ENCODE results near the gene MEF2D.

DNA sequence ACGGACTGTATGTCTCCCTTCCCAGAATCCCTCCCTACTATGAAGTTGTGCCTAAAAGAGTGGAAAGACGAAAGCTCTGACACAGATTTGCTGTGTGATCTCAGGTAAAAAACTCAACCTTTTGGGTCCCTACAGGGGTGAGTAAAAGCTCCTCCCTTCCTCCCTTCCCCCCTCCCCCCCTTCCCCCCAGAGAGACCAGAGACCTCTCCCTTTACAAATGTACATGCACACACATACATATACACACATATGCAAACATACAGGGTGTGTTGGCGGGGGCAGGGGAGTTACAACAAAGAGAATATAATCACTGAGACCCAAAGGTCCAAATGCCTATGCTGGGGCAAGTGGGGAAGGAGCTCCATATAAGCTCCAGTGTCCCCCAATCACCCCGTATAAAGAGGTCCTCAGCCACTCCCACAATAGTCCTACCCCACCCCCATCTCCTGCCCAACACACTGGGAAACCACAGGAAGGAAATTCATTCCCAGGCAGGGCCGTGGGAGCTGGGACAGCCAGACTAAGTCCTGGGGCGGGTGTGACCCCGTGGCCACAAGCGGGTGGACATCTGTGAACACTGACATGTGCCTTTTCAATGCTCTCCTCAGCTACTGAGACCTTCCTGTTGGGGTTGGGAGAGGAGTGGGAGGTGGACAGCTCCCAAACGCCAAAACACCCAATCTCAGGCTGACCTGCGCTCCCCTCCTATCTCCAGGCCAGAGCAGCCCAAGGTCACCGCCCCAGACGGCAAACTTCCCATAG lies 2.0 kb downstream of the MEF2D start:
- no peak for TF ChIP-seq POLR2A (IDR thresholded peaks at IDR 0.05; ENCODE audit: low read length)
- TF ChIP-seq GATA1 (IDR thresholded peaks at IDR 0.05; ENCODE audit: low read depth, low read length) = no peak
